IPS-15b (cell line): ENCODE results near the gene CDKL2.

Source experiments
- H3K27me3 ChIP-seq: one replicate; pipeline ENCODE4 v1.6.1; 2013; ENCODE audit warnings: low read length; ENCODE audit not compliant: control insufficient read depth, insufficient read depth
- H3K36me3 ChIP-seq: one replicate; pipeline ENCODE4 v1.6.1; 2013; ENCODE audit warnings: low read length; ENCODE audit not compliant: control insufficient read depth, insufficient read depth
- H3K4me1 ChIP-seq: one replicate; pipeline ENCODE4 v1.6.1; 2013; ENCODE audit warnings: mild to moderate bottlenecking, low read length; ENCODE audit not compliant: control insufficient read depth, insufficient read depth
- H3K4me3 ChIP-seq: one replicate; pipeline ENCODE4 v1.5.1; 2013; ENCODE audit warnings: low read depth, low read length
- H3K9ac ChIP-seq: one replicate; pipeline ENCODE4 v1.6.1; 2013; ENCODE audit warnings: low read depth, mild to moderate bottlenecking, low read length
- H3K9me3 ChIP-seq: one replicate; pipeline ENCODE4 v1.6.1; 2013; ENCODE audit warnings: mild to moderate bottlenecking, low read length; ENCODE audit not compliant: control insufficient read depth, insufficient read depth

Gene CDKL2

DNA sequence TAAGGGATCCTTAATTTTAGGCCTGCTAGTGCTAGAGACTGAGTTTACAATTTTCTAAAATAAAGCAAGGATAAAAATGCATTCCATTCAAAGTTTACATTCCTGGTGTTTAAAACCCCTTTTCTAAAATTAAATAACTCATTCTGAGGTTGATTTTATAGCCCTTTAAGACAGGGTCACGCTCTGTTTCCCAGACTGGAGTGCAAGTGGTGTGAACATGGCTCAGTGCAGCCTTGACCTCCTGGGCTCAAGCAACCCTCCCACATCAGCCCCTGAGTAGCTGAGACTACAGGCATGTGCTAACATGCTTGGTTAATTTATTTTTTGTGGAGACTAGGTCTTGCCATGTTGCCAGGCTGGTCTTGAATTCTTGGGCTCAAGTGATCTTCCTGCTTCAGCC, 6.8 kb upstream of the CDKL2 start:
- H3K4me1 ChIP-seq, result no peaks in the 10 kb centered on the region

DNA sequence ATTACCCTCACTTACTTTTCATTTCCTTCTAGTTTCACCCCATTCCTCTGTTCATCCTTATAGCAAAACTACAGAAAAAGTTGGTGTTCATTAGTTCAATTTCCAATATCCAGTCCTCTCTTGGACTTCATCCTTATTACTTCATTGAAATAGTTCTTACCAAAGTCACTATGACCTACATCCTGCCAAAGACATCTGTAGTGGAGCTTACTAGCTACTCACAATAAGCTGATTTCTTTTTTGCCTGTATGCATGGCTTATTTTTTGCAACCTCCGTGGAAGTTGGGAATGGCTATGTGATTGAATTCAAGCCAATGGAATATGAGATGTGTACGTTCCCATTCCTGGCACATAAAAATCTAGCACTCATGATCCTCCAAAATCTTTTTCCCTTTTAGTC, 4.6 kb upstream of the CDKL2 start:
- Histone ChIP-seq H3K36me3 (no peaks in the 10 kb centered on the region), H3K9ac (no peak overlapping the region), H3K4me1 (peaks cover 3% of the 10 kb centered on the region), H3K4me3 (no peak overlapping the region), H3K27me3 (peaks cover 5% of the 10 kb centered on the region), H3K9me3 (no peaks in the 10 kb centered on the region)

More for the DNA sequence above, 6.8 kb upstream of the CDKL2 start:
- Histone ChIP-seq H3K9me3 (no peaks in the 10 kb centered on the region), H3K36me3 (no peaks in the 10 kb centered on the region), H3K27me3 (peaks cover 2% of the 10 kb centered on the region), H3K4me3 (no peak overlapping the region), H3K9ac (no peak overlapping the region)

DNA sequence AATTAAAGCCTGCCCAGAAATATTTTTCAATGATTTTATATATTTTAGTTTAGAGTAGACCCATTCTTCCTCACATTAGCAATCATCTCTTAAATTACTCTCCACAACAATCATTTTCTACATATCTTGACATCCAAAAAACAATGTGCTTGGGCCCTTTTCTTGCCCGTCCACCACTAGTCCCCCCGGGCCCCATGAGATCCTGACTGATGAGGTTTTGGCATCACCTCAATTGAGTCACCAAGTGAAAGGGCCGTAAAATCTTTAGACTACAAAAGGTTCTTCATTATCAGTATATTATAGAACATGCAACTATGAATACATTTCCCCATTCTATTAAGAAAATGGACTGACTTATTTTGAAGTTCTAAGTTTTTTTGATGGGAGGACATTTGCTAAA, 4.0 kb upstream of the CDKL2 start:
- no peak overlapping the region for H3K9ac ChIP-seq
- H3K4me3 ChIP-seq, result no peak overlapping the region
- H3K4me1 ChIP-seq, result peaks cover 3% of the 10 kb centered on the region
- H3K36me3 ChIP-seq, result no peaks in the 10 kb centered on the region
- peaks cover 6% of the 10 kb centered on the region for H3K27me3 ChIP-seq
- H3K9me3 ChIP-seq, result no peaks in the 10 kb centered on the region

DNA sequence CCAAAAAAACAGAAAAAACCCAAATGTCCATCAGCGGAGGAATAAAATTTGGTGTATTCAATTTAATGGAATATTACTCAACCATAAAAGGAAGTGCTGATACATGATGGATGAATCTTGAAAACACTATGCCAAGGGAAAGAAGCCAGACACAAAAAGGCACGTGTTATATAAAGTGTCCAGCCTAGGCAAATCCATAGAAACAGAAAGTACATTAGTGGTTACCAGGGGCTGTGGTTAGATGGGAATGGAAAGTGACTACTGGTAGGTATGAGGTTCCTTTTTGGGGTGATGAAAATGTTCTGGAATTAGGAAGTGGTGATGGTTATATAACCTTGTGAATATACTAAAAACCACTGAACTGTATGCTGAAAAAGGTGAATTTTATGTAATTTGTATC, 3.5 kb upstream of the CDKL2 start:
- Histone ChIP-seq H3K9ac (no peak overlapping the region), H3K27me3 (peaks cover 8% of the 10 kb centered on the region), H3K36me3 (no peaks in the 10 kb centered on the region), H3K4me3 (no peak overlapping the region), H3K4me1 (peaks cover 3% of the 10 kb centered on the region), H3K9me3 (no peaks in the 10 kb centered on the region)

DNA sequence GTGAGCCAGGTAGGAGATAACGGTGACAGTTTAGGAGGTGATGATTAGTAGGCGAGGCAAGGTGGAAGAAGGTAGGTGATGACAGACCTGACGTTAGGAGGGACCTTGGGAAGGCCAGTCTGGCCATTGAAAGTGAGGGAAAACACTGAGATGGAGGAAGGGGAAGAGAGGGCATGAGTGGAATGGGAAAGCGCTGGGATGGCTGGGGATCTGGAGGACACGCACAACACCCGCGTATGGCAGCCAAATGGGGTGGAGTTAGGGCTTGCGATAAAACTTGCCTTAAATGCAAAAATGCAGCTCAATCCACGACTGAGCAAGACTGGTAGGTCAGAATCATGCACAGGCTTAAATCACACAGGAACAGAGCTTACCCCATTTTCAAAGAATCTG, 605 bp upstream of the CDKL2 start:
- Histone ChIP-seq H3K27me3 (peaks cover 8% of the 10 kb centered on the region), H3K9me3 (no peaks in the 10 kb centered on the region), H3K9ac (no peak overlapping the region), H3K4me3 (peak overlapping the region; percentile 88), H3K36me3 (no peaks in the 10 kb centered on the region), H3K4me1 (peaks cover 3% of the 10 kb centered on the region)

DNA sequence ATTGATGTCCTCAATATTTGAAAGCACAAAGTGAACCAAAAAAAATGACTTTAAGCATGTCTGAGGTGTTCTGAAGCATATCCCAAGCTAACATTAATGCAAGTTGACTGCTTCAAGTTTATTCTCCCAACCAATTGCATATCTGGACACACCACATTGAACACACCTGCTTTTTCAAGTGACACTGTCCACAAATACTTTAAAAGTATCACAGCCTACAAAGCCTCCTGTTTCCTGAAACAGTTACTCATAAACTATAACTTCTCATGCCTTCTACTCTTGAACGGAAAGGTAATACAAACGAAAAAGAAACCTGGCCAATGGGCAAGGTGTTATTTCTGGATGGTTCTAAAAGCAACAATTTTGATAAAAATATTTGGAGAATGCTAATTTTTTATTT, 1.1 kb downstream of the CDKL2 start:
- no peak overlapping the region for H3K9ac ChIP-seq
- H3K36me3 ChIP-seq, result no peaks in the 10 kb centered on the region
- H3K4me3 ChIP-seq, result no peak overlapping the region
- H3K4me1 ChIP-seq, result peaks cover 3% of the 10 kb centered on the region
- no peaks in the 10 kb centered on the region for H3K9me3 ChIP-seq
- peaks cover 6% of the 10 kb centered on the region for H3K27me3 ChIP-seq

DNA sequence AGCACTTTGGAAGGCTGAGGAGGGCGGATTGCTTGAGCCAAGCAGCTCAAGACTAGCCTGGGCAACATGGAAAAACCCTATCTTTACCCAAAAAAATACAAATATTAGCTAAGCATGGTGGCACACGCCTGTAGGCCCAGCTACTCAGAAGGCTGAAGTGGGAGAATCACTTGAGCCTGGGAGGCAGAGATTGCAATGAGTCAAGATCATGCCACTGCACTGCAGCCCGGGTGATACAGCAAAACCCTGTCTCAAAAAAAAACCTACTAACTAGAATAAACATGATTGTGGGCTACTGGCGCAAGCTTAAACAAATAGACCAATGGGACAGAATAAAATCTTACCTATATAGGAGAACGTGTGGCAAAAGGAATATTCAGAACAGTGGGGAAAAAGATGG, 7.3 kb downstream of the CDKL2 start:
- Histone ChIP-seq H3K4me1 (no peaks in the 10 kb centered on the region), H3K36me3 (no peaks in the 10 kb centered on the region), H3K9me3 (no peaks in the 10 kb centered on the region), H3K27me3 (no peaks in the 10 kb centered on the region), H3K9ac (no peak overlapping the region), H3K4me3 (no peak overlapping the region)

DNA sequence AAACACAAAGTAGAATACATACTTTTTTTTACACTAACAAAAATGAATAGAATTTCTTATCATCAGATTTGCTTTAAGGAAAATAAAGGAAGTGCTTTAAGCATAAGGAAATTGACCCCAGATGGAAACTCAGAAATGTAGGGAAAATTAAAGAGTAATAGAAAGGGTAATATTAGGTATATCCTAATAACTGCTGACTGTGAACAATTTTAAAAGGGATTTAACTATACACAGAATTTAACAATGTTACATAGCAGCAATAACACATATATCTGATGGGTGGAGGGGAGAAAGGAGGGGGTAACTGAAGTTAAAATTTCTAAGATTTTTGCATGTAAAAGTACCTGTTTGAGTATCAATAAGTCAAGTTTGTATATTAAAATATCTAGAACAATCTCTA, 8.6 kb downstream of the CDKL2 start:
- Histone ChIP-seq H3K9ac (no peak overlapping the region), H3K27me3 (no peaks in the 10 kb centered on the region), H3K9me3 (no peaks in the 10 kb centered on the region), H3K4me1 (no peaks in the 10 kb centered on the region), H3K36me3 (no peaks in the 10 kb centered on the region), H3K4me3 (no peak overlapping the region)

DNA sequence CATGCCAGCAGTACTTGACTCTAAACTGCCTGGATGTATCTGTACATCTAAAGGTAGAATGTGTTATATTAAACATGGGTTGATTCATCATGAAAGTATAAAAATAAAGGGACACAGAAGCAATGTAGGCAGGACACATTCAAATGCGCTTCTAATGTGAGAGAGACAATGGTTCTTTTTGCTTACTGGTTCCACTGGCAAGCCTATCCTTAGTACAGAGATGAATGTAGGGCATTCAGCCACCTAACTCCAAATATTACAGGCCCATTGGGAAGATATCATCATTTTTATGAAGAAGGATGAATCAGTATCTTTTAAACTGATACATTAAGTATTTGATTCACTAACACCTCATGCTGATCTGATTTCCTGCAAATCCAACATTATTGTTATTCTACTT, 18.0 kb downstream of the CDKL2 start:
- Histone ChIP-seq H3K9me3 (no peaks in the 10 kb centered on the region), H3K27me3 (no peaks in the 10 kb centered on the region)

DNA sequence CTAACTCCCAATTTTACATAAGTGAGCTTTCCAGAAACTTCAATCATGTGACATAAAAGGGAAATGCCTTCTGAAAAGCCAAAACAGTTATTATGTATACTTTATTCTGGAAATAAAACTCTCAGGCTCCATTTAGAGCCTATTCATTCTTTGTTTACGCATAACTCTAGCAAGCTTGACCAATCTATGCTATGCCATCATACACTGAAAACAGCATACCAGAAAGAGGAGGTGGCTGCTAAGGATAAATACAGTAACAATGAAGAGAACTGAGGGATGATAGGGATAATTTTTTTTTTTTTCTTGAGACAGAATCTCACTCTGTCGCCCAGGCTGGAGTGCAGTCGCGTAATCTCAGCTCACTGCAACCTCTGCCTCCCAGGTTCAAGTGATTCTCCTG, 24.4 kb downstream of the CDKL2 start:
- no peaks in the 10 kb centered on the region for H3K36me3 ChIP-seq
- no peak overlapping the region for H3K9ac ChIP-seq
- H3K9me3 ChIP-seq, result no peaks in the 10 kb centered on the region
- H3K27me3 ChIP-seq, result no peaks in the 10 kb centered on the region
- H3K4me3 ChIP-seq, result no peak overlapping the region
- no peaks in the 10 kb centered on the region for H3K4me1 ChIP-seq

More for the DNA sequence above, 18.0 kb downstream of the CDKL2 start:
- H3K4me3 ChIP-seq, result no peak overlapping the region
- H3K36me3 ChIP-seq, result no peaks in the 10 kb centered on the region
- H3K4me1 ChIP-seq, result no peaks in the 10 kb centered on the region
- no peak overlapping the region for H3K9ac ChIP-seq

DNA sequence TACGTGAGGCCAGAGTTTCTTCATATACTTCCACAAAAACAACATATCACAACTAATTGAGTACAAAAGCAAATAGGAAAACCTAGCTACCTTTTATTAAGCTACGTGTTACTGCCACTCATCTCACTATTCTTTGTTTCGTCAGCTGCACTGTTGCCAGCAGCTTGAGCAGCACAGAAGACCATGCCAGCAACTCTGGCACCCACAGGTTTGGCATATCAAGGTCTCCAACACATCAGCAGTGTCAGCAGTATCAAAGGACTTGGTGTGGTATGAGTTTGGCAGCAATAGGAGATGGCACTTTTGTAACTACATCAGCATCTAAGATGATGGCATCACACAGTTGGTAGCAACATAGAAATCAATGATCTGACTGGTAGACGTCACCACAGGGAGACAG, 30.7 kb downstream of the CDKL2 start:
- no peak overlapping the region for H3K4me3 ChIP-seq
- no peaks in the 10 kb centered on the region for H3K4me1 ChIP-seq
- H3K9ac ChIP-seq, result no peak overlapping the region
- no peaks in the 10 kb centered on the region for H3K27me3 ChIP-seq
- no peaks in the 10 kb centered on the region for H3K9me3 ChIP-seq
- no peaks in the 10 kb centered on the region for H3K36me3 ChIP-seq

DNA sequence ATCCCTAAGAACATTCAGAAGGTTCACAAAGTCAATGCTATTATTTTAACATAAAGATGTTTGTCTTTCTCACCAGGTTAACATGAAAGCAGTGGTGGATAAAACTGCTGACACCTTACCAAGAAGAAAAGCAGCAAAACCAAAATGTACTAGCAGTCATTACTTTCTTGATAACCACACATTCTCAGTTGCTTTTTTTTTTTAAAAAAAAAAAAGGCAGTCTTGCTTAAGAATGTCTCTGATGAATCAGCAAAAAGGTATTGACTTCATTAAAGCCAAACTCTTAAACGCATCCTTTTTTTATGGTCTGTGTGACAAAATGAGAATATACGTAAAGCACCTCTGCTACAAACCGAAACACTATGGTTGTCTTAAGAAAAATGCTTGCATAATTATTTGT, 31.9 kb downstream of the CDKL2 start:
- no peak overlapping the region for H3K4me3 ChIP-seq
- H3K9me3 ChIP-seq, result no peaks in the 10 kb centered on the region
- no peaks in the 10 kb centered on the region for H3K4me1 ChIP-seq
- H3K27me3 ChIP-seq, result no peaks in the 10 kb centered on the region
- no peaks in the 10 kb centered on the region for H3K36me3 ChIP-seq
- no peak overlapping the region for H3K9ac ChIP-seq

DNA sequence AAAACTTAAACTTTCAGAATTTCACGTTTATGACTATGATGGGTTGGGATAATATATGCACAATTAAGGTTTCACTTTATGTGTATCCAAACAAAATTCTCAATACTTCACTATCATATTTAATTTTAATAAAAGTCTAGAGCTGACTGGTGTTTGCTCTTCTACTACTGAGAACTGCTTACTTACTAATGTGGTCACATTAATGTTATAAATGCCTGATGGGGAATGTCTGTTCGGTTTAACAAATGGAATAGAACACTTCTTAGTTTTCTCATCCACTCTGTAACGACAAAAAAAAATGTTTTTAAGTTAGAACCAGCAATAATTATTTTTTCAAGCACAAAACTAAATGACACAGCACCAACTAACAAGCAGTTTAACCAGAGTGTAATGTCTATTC, 34.3 kb downstream of the CDKL2 start:
- Histone ChIP-seq H3K9ac (no peak overlapping the region), H3K9me3 (no peaks in the 10 kb centered on the region), H3K4me1 (no peaks in the 10 kb centered on the region), H3K36me3 (no peaks in the 10 kb centered on the region), H3K4me3 (no peak overlapping the region), H3K27me3 (no peaks in the 10 kb centered on the region)
